GM21528 (cell line): ENCODE results near the gene SEC14L5.
"Not testable (repeated sequence)": the region's sequence is repeated elsewhere in the genome, so short reads cannot be mapped to it uniquely, and the experiment has no call there.

Source experiments
- ATAC-seq: cut with Tn5 transposase; IDR thresholded peaks from one replicate; pipeline ENCODE4 v1.9.1; 2021; ENCODE audit warnings: mild to moderate bottlenecking, moderate library complexity; ENCODE audit not compliant: unreplicated experiment, low FRiP score

The SEC14L5 gene

GRCh38 chr16:5032748-5033167, 74.6 kb downstream of the SEC14L5 start:
- no peak for ATAC-seq

GRCh38 chr16:5033256-5034166, 75.4 kb downstream of the SEC14L5 start, which contains the start of gene NAGPA:
Gene NAGPA (minus strand): TSS chr16:5033935. CDS start chr16:5033914, 21 bp downstream.
- ATAC-seq, result peak; percentile 85

DNA sequence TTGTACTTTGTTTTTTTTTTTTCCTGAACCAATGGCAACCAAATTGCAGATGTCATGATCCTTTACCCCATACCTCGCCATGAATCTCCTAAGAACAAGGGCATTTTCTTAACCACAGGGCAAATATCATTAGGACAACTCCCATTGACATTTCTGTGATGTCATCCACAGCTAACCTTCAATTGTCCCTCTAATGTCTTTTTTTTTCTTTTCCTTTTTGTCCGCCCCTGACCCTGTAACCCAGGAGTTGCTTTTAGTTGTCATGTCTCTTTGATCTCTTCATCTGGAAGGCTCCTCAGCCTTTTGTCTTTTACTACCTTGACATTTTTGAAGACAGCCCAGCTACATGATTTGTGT, 76.0 kb downstream of the SEC14L5 start:
- ATAC-seq, result no peak

DNA sequence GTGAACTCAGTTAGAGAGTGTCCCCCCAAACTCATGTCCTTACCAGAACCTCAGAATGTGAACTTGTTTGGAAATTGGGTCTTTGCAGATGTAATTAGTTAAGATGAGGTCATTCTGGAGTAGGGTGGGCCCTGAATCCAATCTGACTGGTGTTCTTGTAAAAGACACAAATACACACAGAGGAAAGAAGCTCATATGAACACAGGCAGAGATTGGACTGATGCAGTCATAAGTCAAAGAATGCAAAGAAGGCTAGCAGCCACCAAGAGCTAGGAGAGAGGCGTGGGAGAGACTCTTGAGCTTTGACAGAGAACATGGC, 77.7 kb downstream of the SEC14L5 start:
- no peak for ATAC-seq

- ATAC-seq, result no peak
Measured at GRCh38 chr16:5036228-5037156, 78.4 kb downstream of the SEC14L5 start.

GRCh38 chr16:5040451-5040850, 82.3 kb downstream of the SEC14L5 start:
- no peak for ATAC-seq

- ATAC-seq, result no peak
Measured at GRCh38 chr16:5041600-5042133, 83.5 kb downstream of the SEC14L5 start.

DNA sequence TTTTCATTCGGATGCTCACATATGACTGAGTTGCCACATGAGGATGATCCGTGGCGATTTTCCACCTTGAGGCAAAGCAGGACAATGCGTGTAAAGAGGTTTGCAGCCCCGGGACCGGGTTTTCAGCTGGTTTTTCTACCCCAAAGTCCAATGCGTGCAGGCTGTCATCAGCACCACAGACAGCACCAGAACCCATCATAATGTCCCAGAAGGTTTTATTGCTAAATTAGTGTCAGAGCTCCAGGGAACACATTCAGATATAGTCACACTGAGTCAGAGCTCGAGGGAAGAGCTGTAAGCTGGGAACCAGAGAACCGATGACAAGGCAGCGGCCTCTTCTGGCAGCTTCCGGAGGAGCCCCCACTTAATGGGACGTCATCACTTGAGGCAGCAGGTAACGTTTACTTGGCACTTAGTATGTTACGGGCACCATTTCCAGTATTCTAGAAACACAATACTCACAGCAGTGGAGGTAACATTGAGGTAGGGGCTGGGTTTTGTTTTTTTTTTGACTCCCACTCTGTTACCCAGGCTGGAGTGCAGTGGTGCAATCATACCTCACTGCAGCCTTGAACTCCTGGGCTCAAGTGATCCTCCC, 84.5 kb downstream of the SEC14L5 start:
- ATAC-seq, result no peak

DNA sequence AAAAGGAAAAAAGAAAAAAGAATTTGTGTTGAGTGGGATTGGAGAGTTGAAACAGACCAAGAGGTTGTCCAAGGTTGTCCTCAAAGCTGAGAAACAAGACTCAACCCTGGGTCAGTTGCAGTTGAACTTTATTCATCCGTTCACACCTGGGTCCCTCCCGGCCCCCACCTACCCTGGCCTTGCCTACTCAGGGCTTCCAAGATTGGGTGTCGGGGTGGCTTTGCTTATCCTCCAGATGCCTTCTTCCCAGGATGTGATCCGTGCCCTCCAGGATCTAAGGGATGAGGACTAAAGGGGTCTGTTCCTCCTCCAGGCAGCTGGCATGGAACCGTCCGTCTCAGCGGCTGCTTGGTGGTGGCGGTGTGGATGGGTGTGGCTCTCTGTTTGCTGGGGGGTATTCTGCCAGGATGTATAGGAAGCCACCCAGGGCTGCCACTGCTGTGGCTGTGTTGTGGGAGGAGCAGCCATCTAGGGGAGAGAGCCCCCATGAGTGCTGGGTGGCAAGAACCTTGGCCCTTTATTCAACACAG, 85.9 kb downstream of the SEC14L5 start:
- ATAC-seq, result no peak

DNA sequence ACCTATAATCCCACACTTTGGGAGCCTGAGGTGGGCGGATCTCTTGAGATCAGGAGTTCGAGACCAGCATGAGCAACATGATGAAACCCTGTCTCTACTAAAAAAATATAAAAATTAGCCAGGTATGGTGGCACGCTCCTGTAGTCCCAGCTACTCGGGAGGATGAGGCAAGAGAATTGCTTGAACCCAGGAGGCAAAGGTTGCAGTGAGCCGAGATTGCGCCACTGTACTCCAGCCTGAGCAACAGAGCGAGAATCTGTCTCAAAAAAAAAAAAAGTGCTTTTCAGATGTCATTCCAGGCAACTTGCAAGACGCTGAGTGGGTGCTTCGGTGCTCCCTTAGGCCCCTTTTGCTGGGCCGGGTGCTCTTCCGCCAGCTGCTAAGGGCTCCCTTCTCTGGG, 86.5 kb downstream of the SEC14L5 start:
- ATAC-seq, result not testable (repeated sequence)

DNA sequence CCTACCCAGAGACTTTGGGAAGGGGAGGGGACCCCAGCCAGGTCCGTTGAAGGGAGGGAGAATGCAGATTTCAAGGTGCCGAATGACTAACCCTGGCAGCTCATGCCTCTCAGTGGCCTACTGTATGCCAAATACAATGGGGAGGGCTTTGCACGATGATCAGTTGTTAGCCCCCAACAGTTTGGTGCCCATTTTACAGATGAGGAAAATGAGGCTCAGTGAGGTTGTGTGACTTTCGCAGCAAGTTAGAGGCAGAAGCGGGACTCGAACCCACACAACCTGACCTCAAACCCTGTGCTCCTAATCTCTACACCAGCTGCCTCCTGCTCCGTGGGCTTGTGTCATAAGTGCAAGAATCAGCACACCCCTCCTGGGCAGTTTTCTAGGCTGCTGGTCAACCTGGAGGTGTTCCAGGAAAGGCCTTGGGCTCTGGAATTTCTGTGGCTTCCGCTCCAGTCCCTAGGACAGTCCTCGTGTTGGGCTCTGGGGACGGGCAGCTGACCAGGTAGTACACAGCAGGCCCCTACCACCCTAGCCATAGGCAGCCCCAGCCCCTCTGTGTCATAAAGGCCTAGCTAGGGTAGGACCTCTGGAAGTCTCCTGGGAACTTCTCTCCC, 87.5 kb downstream of the SEC14L5 start:
- ATAC-seq, result no peak

- ATAC-seq, result no peak
Measured at GRCh38 chr16:5046914-5047313, 88.8 kb downstream of the SEC14L5 start.

GRCh38 chr16:5054876-5055865, 97.0 kb downstream of the SEC14L5 start:
- ATAC-seq, result no peak

DNA sequence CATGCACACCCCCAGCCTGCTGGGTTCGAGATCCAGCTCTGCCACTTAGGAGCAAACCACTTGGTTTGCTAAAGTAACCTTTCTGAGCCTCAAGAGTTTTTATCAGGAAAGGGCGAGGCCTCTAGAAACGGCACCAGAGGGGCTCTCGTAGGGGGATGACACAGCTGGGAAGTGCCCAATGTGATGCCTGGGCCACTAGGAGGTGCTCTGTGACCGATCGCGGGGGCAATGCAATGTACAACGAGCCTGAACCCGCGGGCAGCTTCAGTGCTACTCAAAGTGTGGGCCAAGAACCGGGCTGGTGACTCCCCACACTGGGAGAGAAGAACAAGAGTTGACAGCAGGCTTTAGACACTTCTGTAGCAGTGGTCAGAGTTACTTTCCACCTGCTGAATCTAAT, 98.2 kb downstream of the SEC14L5 start:
- no peak for ATAC-seq

GRCh38 chr16:5058476-5058875, 100.3 kb downstream of the SEC14L5 start:
- no peak for ATAC-seq

DNA sequence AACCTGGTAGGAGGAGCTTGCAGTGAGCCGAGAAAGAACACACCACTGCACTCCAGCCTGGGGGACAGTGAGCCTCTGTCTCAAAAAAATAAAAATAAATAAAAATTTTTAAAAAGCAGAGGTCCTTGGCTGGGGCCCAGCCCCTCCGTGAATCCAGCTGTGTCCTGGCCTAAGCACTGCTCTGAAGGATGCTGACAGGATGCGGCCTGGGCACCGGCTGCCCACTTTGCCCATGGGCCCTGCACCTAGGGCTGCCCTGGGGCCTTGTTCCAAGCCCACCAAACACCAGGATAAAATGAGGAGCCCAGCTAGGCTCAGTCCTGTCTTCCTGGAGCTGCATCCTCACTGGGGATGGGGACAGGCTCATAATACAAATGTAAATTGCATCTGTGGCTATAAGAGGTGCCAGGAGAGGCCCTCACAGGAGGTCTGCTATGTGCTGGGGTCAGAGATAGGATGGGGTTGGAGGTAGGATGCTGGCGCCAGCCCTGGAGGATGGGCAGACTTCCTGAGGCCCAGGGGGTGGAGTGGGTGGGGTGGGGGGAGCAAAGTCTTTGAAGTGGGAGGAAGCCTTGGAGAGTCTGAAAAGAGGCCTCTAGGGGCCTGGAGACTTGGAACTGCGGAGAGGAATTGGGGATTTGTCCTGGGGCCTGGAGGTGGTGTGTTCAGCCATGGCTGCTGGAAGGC, 101.4 kb downstream of the SEC14L5 start:
- no peak for ATAC-seq

DNA sequence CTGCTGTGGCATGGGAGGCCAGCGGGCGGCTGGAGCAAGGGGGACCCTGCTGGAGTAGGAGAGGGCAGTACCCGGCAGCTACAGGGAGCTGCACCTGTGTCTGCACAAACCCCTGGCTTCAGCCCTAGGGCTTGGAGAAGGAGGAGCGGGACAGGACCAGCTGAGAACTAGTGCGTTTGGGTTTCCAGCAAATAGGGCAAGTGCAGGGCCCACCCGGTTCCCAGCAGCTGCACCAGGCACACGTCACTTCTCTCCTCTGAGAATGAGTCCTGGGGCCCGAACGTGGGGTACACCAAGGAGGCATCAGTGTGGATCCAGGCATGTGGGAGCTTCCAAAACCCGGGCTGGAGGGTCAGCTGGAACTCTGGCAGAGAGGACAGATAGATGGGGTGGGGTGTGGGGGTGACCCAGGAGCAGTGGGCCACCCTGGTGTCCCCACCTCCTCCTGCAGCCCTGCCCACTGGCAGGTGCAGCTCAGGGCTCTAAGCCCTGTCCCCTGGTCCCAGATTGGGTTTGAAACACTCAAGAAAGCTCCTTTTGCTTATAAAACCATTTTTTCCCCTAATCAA, 102.0 kb downstream of the SEC14L5 start:
- ATAC-seq, result no peak

- no peak for ATAC-seq
Measured at GRCh38 chr16:5062051-5062450, 103.9 kb downstream of the SEC14L5 start.
